SJSA1 (cell line): Measurements from ENCODE around the gene LPP. TPM values are rescaled to one million over a fixed set of nuclear protein-coding genes. Genes with fewer than 3 reads are reported as not detected.
"Not testable (repeated sequence)": the region's sequence is repeated elsewhere in the genome, so short reads cannot be mapped to it uniquely, and the experiment has no call there.

ENCODE experiments used
- DNase-seq, 2 experiments: peaks; one replicate each; pipeline ENCODE4 v3.0.0-alpha.2; 2015 to 2020; ENCODE audit warnings: low spot score in 2 of 2, low read depth in 1 of 2
- H3K27ac ChIP-seq: fragments of 250-450 bp; sonication (Bioruptor Pico); 2 replicates; pipeline ENCODE4 v1.5.1; 2020; ENCODE audit warnings: mild to moderate bottlenecking, moderate library complexity
- H3K27me3 ChIP-seq: fragments of 250-450 bp; sonication (Bioruptor Pico); replicated peaks from 2 replicates; pipeline ENCODE4 v1.5.1; 2020; ENCODE audit warnings: mild to moderate bottlenecking, moderate library complexity
- H3K36me3 ChIP-seq: fragments of 250-450 bp; sonication (Bioruptor Pico); 2 replicates; pipeline ENCODE4 v1.5.1; 2020; ENCODE audit warnings: mild to moderate bottlenecking
- H3K4me1 ChIP-seq: fragments of 250-450 bp; sonication (Bioruptor Pico); replicated peaks from 2 replicates; pipeline ENCODE4 v1.6.1; 2021; ENCODE audit warnings: mild to moderate bottlenecking
- H3K4me3 ChIP-seq: fragments of 250-450 bp; sonication (Bioruptor Pico); 2 replicates; pipeline ENCODE4 v1.5.1; 2020; ENCODE audit warnings: mild to moderate bottlenecking
- H3K9me3 ChIP-seq: fragments of 250-450 bp; sonication (Bioruptor Pico); replicated peaks from 2 replicates; pipeline ENCODE4 v1.5.1; 2020; ENCODE audit warnings: mild to moderate bottlenecking
- total RNA-seq: library from RNA; depleted of rRNA; stranded (reverse); fragments of >200 nt; shearing (Covaris generic); gene quantifications from 2 replicates; pipeline ENCODE4 v1.2.3, GENCODE V29; 2014

LPP gene
- total RNA-seq, 1 experiment from 2014 or later = 132 TPM

DNA sequence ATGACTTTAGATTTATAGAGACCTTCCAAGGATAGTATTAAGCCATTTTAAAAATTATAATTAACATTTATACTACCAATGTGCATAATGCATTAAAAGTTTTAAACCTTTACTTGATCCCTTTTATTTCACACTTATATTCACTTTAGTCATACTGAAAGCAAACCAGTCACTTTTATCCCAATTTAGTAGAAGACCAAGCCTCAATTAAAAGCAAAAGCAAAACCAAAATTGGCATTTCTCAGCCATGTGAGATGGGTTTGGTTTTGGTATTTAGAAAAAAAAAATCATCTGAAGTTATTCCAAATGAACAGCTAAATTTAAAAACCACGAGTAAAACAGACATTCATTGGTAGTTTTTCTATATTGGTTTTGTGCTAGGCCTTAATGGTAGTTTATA, 249.4 kb downstream of the LPP start:
- H3K4me1 ChIP-seq = no peaks in the 10 kb centered on the region
- no peak for DNase-seq
- H3K27me3 ChIP-seq = no peaks in the 10 kb centered on the region
- no peaks in the 10 kb centered on the region for H3K9me3 ChIP-seq
- no peak overlapping the region for H3K4me3 ChIP-seq
- no peak overlapping the region for H3K27ac ChIP-seq
- peaks cover 27% of the 10 kb centered on the region for H3K36me3 ChIP-seq

DNA sequence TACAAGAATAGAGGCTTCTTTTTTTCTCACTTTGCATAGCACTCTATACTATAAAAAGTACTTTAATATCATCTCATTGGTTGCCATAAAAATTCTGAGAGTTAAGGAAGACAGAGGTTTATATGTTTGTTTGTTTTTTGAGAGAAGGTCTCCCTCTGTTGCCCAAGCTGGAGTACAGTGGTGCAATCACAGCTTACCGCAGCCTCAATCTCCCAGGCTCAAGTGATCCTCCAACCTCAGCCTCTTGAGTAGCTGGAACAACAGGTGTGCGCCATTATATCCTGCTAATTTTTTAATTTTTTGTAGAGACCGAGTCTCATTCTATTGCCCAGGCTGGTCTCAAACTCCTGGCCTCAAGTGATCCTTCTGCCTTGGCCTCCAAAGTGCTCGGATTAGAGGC, 250.2 kb downstream of the LPP start:
- no peak for DNase-seq

DNA sequence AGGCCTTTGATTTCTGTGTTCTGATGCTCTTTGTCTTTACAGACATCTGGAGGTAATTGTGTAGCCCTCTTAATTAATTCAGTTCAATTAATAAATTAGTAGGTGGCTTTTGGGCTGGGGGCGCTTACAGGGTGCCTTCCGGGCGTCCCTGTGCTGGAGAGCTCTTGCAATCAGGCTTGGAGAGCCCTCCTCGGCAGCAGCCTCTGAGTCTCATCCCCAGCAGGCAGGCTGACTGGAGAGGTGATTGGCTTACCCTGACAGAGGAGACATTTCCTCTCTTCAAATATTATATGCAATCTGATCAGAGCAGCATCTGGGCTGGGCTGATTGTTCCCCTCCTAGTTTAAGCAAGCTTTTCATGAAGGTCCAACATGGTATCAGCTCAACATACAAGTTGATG, 250.7 kb downstream of the LPP start:
- Histone ChIP-seq H3K4me3 (no peak overlapping the region), H3K27ac (no peak overlapping the region), H3K9me3 (no peaks in the 10 kb centered on the region), H3K4me1 (no peaks in the 10 kb centered on the region), H3K27me3 (no peaks in the 10 kb centered on the region), H3K36me3 (peaks cover 34% of the 10 kb centered on the region)
- DNase-seq = no peak

More for the DNA sequence above, 250.2 kb downstream of the LPP start:
- H3K27me3 ChIP-seq = no peaks in the 10 kb centered on the region
- H3K27ac ChIP-seq = no peak overlapping the region
- H3K9me3 ChIP-seq = no peaks in the 10 kb centered on the region
- H3K4me3 ChIP-seq = no peak overlapping the region
- H3K4me1 ChIP-seq = no peaks in the 10 kb centered on the region
- H3K36me3 ChIP-seq = peaks cover 31% of the 10 kb centered on the region

DNA sequence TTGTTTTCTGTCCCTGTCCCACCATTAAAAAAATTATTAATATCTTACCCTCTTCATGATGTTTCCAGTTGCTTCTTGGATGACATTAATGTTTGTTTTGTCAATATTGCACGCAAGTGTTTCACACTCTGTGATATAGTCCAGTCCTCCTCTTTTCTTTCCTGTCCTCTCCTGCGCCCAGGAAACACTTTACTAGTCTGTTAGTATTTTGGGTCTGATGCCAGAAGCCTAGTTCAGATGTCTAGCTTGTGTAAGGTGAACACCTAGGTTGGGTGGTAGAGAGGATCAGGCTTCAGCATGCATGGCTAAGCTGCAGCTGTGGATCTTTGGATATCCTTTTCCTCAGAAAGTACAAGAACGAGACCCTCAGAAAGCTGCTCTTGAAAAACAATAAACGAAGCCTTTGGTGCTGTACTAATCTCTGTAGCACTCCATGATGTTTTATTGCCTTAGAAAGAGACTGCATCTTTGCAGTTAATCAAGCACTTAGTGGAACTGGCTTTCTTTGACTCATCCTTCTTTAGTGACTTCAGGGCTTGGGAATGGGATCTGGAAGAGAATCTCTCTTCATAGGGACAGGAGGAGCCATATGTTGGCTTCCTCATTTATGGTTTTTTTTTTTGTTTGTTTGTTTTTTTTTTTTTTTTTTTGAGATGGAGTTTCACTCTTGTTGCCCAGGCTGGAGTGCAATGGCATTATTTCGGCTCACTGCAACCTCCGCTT, 253.4 kb downstream of the LPP start:
- Histone ChIP-seq H3K9me3 (no peaks in the 10 kb centered on the region), H3K27ac (no peak overlapping the region), H3K4me1 (no peaks in the 10 kb centered on the region), H3K4me3 (no peak overlapping the region), H3K36me3 (peaks cover 42% of the 10 kb centered on the region), H3K27me3 (no peaks in the 10 kb centered on the region)
- DNase-seq = no peak

DNA sequence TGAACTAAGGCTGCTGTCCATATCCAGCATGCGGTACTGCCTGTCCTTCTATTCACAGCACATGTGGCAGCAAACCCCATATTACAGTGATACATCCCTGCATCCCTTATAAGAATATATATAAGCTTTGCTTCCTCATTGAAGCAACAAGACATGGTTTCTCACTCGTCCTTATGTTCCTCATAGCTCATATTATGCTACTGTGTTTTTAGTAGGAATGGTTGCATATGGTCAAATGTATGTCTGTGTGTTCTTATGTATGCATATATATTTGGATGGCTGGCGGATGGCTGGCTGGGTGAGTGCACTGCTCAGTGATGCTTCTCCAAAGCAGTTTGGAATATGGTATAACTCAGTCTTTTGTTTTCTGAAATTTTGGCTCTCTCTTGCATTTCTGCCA, 254.9 kb downstream of the LPP start:
- no peaks in the 10 kb centered on the region for H3K4me1 ChIP-seq
- H3K27me3 ChIP-seq = no peaks in the 10 kb centered on the region
- H3K9me3 ChIP-seq = no peaks in the 10 kb centered on the region
- no peak for DNase-seq
- H3K36me3 ChIP-seq = peaks cover 45% of the 10 kb centered on the region
- H3K27ac ChIP-seq = no peak overlapping the region
- no peak overlapping the region for H3K4me3 ChIP-seq

DNA sequence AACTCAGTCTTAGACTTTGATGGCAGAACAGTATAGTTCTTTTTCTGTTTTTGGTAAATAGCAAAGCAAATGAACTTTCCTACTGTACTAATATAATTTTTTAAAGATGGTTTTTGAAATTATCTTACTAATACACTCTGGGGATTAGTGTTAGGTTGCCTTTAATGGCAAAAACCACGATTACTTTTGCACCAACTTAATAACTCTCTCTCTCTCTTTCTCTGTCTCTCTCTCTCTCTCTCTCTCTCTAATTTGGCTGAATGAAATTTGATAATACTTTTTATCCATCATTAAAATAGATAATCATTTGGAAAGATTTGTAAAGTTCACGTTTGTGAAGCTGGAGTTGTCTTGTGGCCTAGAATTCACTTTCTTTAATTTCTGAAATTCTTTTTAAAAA, 257.8 kb downstream of the LPP start:
- no peaks in the 10 kb centered on the region for H3K4me1 ChIP-seq
- H3K9me3 ChIP-seq = no peaks in the 10 kb centered on the region
- peaks cover 46% of the 10 kb centered on the region for H3K36me3 ChIP-seq
- no peak overlapping the region for H3K4me3 ChIP-seq
- H3K27me3 ChIP-seq = no peaks in the 10 kb centered on the region
- no peak for DNase-seq
- H3K27ac ChIP-seq = no peak overlapping the region

DNA sequence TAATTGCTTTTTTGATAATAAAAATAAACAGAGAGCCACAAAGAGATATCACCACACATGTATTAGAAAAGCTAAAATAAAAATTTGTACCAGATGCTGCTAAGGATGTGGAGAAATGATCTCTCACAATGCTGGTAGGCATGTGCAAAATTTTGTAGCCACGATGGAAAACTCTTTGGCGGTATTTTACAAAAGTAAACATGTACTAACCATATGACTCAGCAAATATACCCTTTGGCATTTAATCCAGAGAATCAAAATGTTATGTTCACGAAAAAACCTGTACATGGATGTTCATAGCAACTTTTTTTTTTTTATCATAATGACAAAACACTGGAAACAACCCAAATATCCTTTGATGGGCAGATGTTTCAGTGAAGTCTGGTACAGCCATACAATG, 261.2 kb downstream of the LPP start:
- H3K9me3 ChIP-seq = no peaks in the 10 kb centered on the region
- H3K4me3 ChIP-seq = no peak overlapping the region
- H3K27me3 ChIP-seq = no peaks in the 10 kb centered on the region
- H3K4me1 ChIP-seq = no peaks in the 10 kb centered on the region; the same call in none of the 2 replicates
- H3K27ac ChIP-seq = no peak overlapping the region
- H3K36me3 ChIP-seq = peaks cover 24% of the 10 kb centered on the region
- no peak for DNase-seq

DNA sequence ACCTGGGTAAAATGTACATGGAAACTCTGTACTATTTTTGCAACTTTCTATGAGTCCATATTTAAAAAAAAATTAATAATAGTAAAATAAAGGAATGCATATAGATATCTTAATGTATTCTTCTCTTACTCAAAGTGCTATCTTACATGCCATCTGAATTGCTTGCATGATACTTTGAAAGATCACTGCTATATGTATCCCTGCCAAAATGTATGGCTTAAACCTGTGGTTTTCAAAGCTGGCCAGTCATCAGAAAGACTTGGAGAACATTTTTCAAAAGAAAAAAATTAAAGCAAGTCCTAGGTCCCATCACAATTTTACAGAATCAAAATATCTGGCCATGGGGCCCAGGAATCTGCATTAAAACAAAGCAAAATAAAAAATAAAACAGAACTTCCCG, 262.1 kb downstream of the LPP start:
- no peak overlapping the region for H3K4me3 ChIP-seq
- H3K36me3 ChIP-seq = peaks cover 19% of the 10 kb centered on the region
- H3K27me3 ChIP-seq = no peaks in the 10 kb centered on the region
- H3K9me3 ChIP-seq = no peaks in the 10 kb centered on the region
- peaks cover 7% of the 10 kb centered on the region for H3K4me1 ChIP-seq
- no peak overlapping the region for H3K27ac ChIP-seq
- no peak for DNase-seq

DNA sequence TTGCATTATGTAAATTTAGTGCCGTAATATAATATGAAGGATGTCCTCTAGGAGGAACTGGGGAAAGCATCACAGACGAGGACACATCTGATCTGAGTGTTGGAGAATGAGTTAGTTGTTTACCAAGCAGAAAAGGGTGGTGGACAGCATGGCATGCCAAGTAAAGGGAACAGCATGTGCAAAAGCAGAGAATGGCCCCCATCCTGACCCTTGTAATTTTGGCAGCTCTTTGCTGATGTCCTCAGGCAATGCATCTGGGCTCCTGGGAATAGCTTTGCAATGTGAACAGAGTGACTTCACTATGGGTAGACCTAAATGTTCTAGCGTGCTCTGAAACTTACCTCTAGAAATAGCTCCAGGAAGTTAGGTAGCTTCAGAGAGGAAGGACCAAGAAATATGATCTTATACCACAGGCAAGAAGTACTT, 263.3 kb downstream of the LPP start:
- no peak overlapping the region for H3K27ac ChIP-seq
- peaks cover 20% of the 10 kb centered on the region for H3K4me1 ChIP-seq
- H3K27me3 ChIP-seq = no peaks in the 10 kb centered on the region
- H3K9me3 ChIP-seq = no peaks in the 10 kb centered on the region
- DNase-seq = no peak
- peaks cover 19% of the 10 kb centered on the region for H3K36me3 ChIP-seq
- no peak overlapping the region for H3K4me3 ChIP-seq

DNA sequence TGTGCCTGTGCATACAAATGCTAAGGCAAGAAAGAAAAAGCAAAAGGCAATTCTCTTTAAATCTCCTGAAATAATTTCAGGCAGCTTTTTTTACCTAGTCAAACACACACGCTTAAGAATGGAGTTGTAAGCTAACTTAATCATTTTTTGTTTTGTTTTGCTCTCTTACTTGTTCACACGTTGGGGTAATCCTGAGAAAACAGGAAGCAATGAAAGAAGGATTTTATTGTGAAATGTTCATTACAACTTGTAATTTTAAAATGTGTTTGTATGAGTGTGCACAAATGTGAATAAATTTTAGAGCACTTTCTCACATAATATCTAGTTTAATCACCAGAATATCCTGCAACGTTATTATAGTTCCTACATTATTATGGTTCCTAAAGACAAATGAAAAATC, 263.8 kb downstream of the LPP start:
- H3K36me3 ChIP-seq = peaks cover 19% of the 10 kb centered on the region
- no peaks in the 10 kb centered on the region for H3K9me3 ChIP-seq
- H3K27ac ChIP-seq = no peak overlapping the region
- no peak overlapping the region for H3K4me3 ChIP-seq
- peaks cover 23% of the 10 kb centered on the region for H3K4me1 ChIP-seq
- H3K27me3 ChIP-seq = no peaks in the 10 kb centered on the region
- DNase-seq = no peak

DNA sequence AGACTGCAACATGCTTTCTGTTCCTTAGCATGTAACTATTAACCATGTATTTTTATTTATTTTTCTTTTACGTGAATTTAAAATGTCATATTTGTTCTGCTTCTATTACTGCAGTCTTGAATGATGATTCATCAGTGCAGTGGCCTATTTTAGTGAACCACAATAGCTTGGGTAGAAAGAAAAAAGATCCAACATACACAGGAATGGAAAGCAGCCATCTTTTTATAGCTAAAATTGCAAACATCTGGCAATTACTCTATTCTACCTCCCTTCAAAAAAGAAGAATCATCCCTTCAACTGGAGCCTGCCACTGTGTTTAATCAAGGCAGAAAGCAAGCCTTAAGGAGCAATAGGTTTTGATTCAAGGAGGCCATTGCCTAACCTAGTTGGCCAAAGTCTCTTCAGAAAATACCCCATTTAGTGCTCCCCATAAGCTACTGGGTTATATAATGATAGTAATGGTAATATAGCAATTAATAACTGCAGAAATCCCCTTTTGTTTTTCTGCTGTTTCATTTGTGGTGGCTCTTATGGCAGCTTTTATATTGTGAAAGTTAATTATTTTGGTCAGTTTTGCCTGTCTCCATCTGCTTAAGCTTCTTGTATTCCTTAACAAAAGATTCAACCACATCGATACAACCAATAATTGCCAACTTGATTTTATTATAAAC, 267.3 kb downstream of the LPP start:
- Histone ChIP-seq H3K9me3 (no peaks in the 10 kb centered on the region), H3K4me1 (peaks cover 23% of the 10 kb centered on the region), H3K4me3 (no peak overlapping the region), H3K36me3 (peaks cover 14% of the 10 kb centered on the region), H3K27ac (peak overlapping the region; percentile 53), H3K27me3 (no peaks in the 10 kb centered on the region)
- DNase-seq = peak in 1 of 2 experiments; percentile 74

DNA sequence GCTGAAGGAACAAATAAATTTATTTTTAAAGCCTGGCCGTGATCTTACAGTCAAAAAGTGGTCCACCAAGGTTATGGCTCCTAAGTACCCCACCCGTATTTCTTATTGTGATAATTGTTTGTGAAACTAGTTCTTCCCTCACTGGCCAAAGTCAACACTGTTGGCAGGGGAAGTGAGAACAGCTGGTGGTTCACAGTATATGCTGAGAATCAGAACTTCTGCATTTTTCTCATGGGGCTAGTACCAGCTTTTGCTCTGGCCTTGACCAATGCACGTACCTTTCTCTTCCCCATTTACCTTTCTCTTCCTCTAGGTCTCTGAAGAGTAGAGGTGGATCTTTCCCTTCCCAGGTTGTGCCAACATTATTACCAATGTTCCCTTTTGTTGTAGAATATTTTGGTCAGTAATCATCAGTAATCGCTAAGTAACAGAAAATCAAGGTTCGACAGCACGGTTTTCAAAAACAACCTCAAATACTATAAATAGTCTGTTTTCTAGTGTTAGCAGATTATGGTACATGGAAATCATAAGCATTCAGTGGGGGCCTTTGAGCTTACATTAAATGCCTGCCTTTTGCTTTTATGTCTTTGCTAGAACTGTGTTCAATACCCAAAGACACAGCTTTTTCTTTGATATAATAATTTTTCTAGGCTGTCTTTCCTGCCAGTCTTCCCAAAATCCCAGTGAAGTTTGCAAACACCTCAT, 268.0 kb downstream of the LPP start:
- no peak overlapping the region for H3K4me3 ChIP-seq
- H3K4me1 ChIP-seq = peaks cover 23% of the 10 kb centered on the region
- no peaks in the 10 kb centered on the region for H3K27me3 ChIP-seq
- no peaks in the 10 kb centered on the region for H3K9me3 ChIP-seq
- H3K36me3 ChIP-seq = peaks cover 11% of the 10 kb centered on the region
- H3K27ac ChIP-seq = peak overlapping the region; percentile 53
- no peak for DNase-seq

DNA sequence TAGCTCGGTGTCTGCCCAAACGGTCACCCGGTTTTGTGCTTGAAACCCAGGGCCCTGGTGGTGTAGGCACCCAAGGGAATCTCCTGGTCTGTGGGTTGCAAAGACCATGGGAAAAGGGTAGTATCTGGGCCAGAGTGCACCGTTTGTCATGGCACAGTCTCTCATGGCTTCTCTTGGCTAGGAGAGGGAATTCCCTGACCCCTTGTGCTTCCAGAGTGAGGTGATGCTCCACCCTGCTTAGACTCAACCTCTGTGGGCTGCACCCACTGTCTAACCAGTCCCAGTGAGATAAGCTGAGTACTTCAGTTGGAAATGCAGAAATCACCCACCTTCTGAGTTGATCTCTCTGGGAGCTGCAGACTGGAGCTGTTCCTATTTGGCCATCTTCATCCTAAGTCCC, 274.0 kb downstream of the LPP start:
- not testable (repeated sequence) for H3K27me3 ChIP-seq, H3K4me3 ChIP-seq, H3K9me3 ChIP-seq, DNase-seq, H3K27ac ChIP-seq
- peaks cover 13% of the 10 kb centered on the region for H3K4me1 ChIP-seq
- peaks cover 10% of the 10 kb centered on the region; the same call in 1 of the 2 replicates for H3K36me3 ChIP-seq

DNA sequence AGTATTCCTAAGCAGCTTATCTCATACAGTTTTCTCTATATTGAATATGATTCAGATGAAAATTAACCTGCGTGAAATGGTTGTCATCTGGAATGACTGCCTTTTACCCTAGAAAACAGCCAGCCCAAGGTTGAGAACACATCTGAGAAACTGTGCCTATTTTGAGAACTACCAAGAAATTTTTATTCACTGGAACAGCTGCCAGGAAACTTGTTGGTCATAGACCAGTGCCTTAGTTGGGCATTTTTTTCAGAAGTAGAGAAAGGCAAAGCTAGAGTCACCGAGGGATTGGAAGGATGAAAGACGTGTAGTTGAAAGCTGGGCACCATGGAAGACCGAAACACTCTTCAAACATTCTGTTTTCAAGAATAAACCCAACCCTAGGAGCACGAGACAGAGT, 277.1 kb downstream of the LPP start:
- no peaks in the 10 kb centered on the region for H3K27me3 ChIP-seq
- H3K4me3 ChIP-seq = no peak overlapping the region
- no peaks in the 10 kb centered on the region for H3K9me3 ChIP-seq
- peaks cover 16% of the 10 kb centered on the region for H3K4me1 ChIP-seq
- no peak for DNase-seq
- peaks cover 9% of the 10 kb centered on the region; the same call in 1 of the 2 replicates for H3K36me3 ChIP-seq
- peak overlapping the region; percentile 42; the same call in 1 of the 2 replicates for H3K27ac ChIP-seq
